Measurements from ENCODE around the gene RAD50. TPM values are rescaled to one million over a fixed set of nuclear protein-coding genes. Genes with fewer than 3 reads are reported as not detected.

RAD50 gene
- polyA plus RNA-seq, 1 experiment = 25.3 TPM

- TF ChIP-seq CTCF (IDR thresholded peaks at IDR 0.05; ENCODE audit: low read depth, low read length) = no peak
- H3K9me3 ChIP-seq (ENCODE audit: control insufficient read depth, insufficient read depth, low read length) = no peaks in the 10 kb centered on the region
- DNase-seq (ENCODE audit: low read depth, low spot score) = no peak
- H3K4me3 ChIP-seq (ENCODE audit: low read depth, low read length) = no peak overlapping the region
- no peaks in the 10 kb centered on the region for H3K27me3 ChIP-seq (ENCODE audit: control insufficient read depth, insufficient read depth, low read length)
- no peak overlapping the region for H3K27ac ChIP-seq (ENCODE audit: low read depth, low read length)
- ChIA-PET CTCF (no interaction called here), POLR2A (no interaction called here)
These were observed 51.3 kb downstream of the RAD50 start for GRCh38 chr5:132608107-132608506.

GRCh38 chr5:132611965-132612364 is 55.2 kb downstream of the RAD50 start:
- TF ChIP-seq CTCF (IDR thresholded peaks at IDR 0.05; ENCODE audit: low read depth, low read length) = no peak
- POLR2A ChIA-PET = no interaction called here
- DNase-seq (ENCODE audit: low read depth, low spot score) = no peak
- no peak overlapping the region for H3K27ac ChIP-seq (ENCODE audit: low read depth, low read length)
- no peaks in the 10 kb centered on the region for H3K9me3 ChIP-seq (ENCODE audit: control insufficient read depth, insufficient read depth, low read length)
- no peaks in the 10 kb centered on the region for H3K27me3 ChIP-seq (ENCODE audit: control insufficient read depth, insufficient read depth, low read length)
- no peak overlapping the region for H3K4me3 ChIP-seq (ENCODE audit: low read depth, low read length)
- CTCF ChIA-PET = no interaction called here

GRCh38 chr5:132612846-132613245 is 56.1 kb downstream of the RAD50 start:
- no peak for TF ChIP-seq CTCF (IDR thresholded peaks at IDR 0.05; ENCODE audit: low read depth, low read length)
- Histone ChIP-seq H3K9me3 (ENCODE audit: control insufficient read depth, insufficient read depth, low read length) (no peaks in the 10 kb centered on the region), H3K27ac (ENCODE audit: low read depth, low read length) (no peak overlapping the region), H3K27me3 (ENCODE audit: control insufficient read depth, insufficient read depth, low read length) (no peaks in the 10 kb centered on the region), H3K4me3 (ENCODE audit: low read depth, low read length) (no peak overlapping the region)
- ChIA-PET CTCF (interaction anchor here (0.9 kb wide), 1 partner anchor 207 kb away, joined by 3 read pairs; no protein-coding TSS in a partner anchor), POLR2A (interaction anchor here (0.5 kb wide), 1 partner anchor 292 kb away, joined by 3 read pairs; no protein-coding TSS in a partner anchor)
- no peak for DNase-seq (ENCODE audit: low read depth, low spot score)

GRCh38 chr5:132621699-132622098 is 64.9 kb downstream of the RAD50 start:
- Histone ChIP-seq H3K27me3 (ENCODE audit: control insufficient read depth, insufficient read depth, low read length) (no peaks in the 10 kb centered on the region), H3K27ac (ENCODE audit: low read depth, low read length) (no peak overlapping the region), H3K4me3 (ENCODE audit: low read depth, low read length) (no peak overlapping the region), H3K9me3 (ENCODE audit: control insufficient read depth, insufficient read depth, low read length) (no peaks in the 10 kb centered on the region)
- ChIA-PET POLR2A (no interaction called here), CTCF (interaction anchor here (2.1 kb wide), 1 partner anchor 199 kb away, joined by 5 read pairs; no protein-coding TSS in a partner anchor)
- DNase-seq (ENCODE audit: low read depth, low spot score) = no peak
- TF ChIP-seq CTCF (IDR thresholded peaks at IDR 0.05; ENCODE audit: low read depth, low read length) = no peak

- POLR2A ChIA-PET = interaction anchor here (0.6 kb wide), 1 partner anchor 221 kb away, joined by 3 read pairs; no protein-coding TSS in a partner anchor
- DNase-seq (ENCODE audit: low read depth, low spot score) = no peak
- Histone ChIP-seq H3K27me3 (ENCODE audit: control insufficient read depth, insufficient read depth, low read length) (no peaks in the 10 kb centered on the region), H3K4me3 (ENCODE audit: low read depth, low read length) (no peak overlapping the region), H3K27ac (ENCODE audit: low read depth, low read length) (no peak overlapping the region), H3K9me3 (ENCODE audit: control insufficient read depth, insufficient read depth, low read length) (no peaks in the 10 kb centered on the region)
- CTCF ChIA-PET = interaction anchor here (2.1 kb wide), 1 partner anchor 198 kb away, joined by 5 read pairs; no protein-coding TSS in a partner anchor
- TF ChIP-seq CTCF (IDR thresholded peaks at IDR 0.05; ENCODE audit: low read depth, low read length) = no peak
These were observed 65.8 kb downstream of the RAD50 start for GRCh38 chr5:132622608-132623007.
